Subcutaneous adipose tissue (tissue), 4 donors: ENCODE measurements around the gene LRFN4. TPM values are rescaled to one million over a fixed set of nuclear protein-coding genes. Genes with fewer than 3 reads are reported as not detected.

Experiments
- total RNA-seq, 4 donors: library from RNA; depleted of rRNA; stranded (reverse); fragments of >200 nt; gene quantifications; one replicate each; pipeline ENCODE4 v1.1.0, GENCODE V29; 2016
- TF ChIP-seq, protein P1 (sequence below): fragments of 450-650 bp; IDR thresholded peaks from one replicate; pipeline ENCODE4 v1.5.1; 2016; ENCODE audit warnings: low read depth, mild to moderate bottlenecking, control low read depth, antibody characterized with exemption, moderate library complexity

LRFN4 gene
- total RNA-seq, result 10 to 100 TPM in 2 of 4 donors, 1 to 10 TPM in 2; 6.8 to 21.5 (median 9.8) TPM

GRCh38 chr11:66856496-66857233 is at the start of gene LRFN4:
Gene LRFN4, plus strand, starts transcription at chr11:66857064. Its CDS starts 681 bp downstream, at chr11:66857745.
- TF ChIP-seq, protein P1, sequence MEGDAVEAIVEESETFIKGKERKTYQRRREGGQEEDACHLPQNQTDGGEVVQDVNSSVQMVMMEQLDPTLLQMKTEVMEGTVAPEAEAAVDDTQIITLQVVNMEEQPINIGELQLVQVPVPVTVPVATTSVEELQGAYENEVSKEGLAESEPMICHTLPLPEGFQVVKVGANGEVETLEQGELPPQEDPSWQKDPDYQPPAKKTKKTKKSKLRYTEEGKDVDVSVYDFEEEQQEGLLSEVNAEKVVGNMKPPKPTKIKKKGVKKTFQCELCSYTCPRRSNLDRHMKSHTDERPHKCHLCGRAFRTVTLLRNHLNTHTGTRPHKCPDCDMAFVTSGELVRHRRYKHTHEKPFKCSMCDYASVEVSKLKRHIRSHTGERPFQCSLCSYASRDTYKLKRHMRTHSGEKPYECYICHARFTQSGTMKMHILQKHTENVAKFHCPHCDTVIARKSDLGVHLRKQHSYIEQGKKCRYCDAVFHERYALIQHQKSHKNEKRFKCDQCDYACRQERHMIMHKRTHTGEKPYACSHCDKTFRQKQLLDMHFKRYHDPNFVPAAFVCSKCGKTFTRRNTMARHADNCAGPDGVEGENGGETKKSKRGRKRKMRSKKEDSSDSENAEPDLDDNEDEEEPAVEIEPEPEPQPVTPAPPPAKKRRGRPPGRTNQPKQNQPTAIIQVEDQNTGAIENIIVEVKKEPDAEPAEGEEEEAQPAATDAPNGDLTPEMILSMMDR, result no peak

DNA sequence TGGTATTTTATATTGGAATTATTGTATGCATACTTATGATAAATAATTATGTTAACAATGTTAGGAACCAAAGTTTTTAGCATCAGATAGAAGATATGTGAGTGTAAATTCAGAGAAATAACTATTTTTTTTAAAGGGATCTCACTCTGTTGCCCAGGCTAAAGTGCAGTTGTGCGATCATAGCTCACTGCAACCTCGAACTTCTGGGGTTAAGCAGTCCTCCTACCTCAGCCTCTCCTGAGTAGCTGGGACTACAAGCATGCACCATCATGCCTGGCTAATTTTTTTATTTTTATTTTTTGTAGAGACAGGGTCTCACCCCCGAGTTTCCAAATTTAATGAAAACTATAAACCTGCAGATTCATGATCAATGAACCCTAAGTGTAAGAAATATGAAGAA is 47.3 kb upstream of the LRFN4 start:
- TF ChIP-seq, protein P1, result no peak

- TF ChIP-seq, protein P1, result no peak
These were observed 46.2 kb upstream of the LRFN4 start for GRCh38 chr11:66810576-66811185.

DNA sequence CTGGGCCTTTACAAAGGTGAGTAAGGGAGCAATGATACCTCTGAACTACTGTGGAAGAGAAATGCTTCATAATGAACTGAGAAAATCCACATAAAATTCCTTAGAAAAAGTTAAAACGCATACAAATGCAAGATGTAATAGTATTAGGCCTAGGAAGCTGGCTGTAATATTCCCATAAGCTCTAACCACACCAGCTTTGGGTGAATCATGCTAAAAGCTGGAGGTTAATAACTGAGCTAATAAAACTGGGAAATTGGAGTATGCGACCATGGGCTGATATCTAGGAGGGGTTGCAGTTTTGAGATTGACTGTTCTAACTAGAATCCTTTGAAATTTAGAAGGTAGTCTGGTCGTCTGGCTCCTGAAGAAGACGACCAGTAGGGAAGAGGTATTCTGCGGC is 42.2 kb upstream of the LRFN4 start:
- TF ChIP-seq, protein P1, result no peak

- TF ChIP-seq, protein P1, result no peak
These were observed 41.2 kb upstream of the LRFN4 start for GRCh38 chr11:66815646-66816045.

- TF ChIP-seq, protein P1, result no peak
These were observed 38.5 kb upstream of the LRFN4 start for GRCh38 chr11:66818231-66818955.

GRCh38 chr11:66820381-66820780 is 36.5 kb upstream of the LRFN4 start:
- TF ChIP-seq, protein P1, result no peak
